Measurements from ENCODE around the gene CMTR1.

CMTR1 gene

GRCh38 chr6:37512400-37513011, 79.5 kb downstream of the CMTR1 start:
- no peak for DNase-seq
- Histone ChIP-seq H3K4me1 (ENCODE audit: control insufficient read depth, insufficient read depth, low read length, poor library complexity, severe bottlenecking) (peaks cover 64% of the 10 kb centered on the region), H3K36me3 (ENCODE audit: control insufficient read depth, insufficient read depth, low read length) (no peaks in the 10 kb centered on the region), H3K27ac (ENCODE audit: insufficient read depth, low read length, poor library complexity, severe bottlenecking) (no peak overlapping the region), H3K4me3 (ENCODE audit: insufficient read depth, low read depth, low read length, poor library complexity, severe bottlenecking) (no peak overlapping the region), H3K27me3 (replicated peaks; ENCODE audit: control insufficient read depth, insufficient read depth, low read length, poor library complexity, severe bottlenecking) (no peaks in the 10 kb centered on the region), H3K9me3 (ENCODE audit: control insufficient read depth, low read length) (no peaks in the 10 kb centered on the region)

DNA sequence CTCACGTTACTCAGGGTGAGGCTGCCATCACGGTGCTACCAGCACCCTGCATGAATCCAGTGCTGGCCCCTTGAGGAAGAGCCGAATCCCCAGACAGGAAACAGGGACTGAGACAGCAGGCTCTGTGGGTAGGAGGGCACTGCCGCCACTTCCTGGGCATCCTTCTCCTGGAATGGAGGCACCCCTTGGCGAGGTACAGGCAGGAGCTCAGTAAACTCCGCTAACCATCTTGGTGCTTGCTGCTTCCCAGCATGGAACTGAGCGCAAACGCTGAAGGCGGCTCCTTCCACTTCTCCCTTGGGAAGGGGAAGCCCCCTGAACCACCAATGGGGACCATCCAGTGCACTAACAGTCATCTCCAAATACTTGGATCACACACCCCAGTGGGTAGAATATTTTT, 80.1 kb downstream of the CMTR1 start:
- Histone ChIP-seq H3K27ac (ENCODE audit: insufficient read depth, low read length, poor library complexity, severe bottlenecking) (peak overlapping the region; percentile 99), H3K4me3 (ENCODE audit: insufficient read depth, low read depth, low read length, poor library complexity, severe bottlenecking) (no peak overlapping the region), H3K36me3 (ENCODE audit: control insufficient read depth, insufficient read depth, low read length) (no peaks in the 10 kb centered on the region), H3K27me3 (replicated peaks; ENCODE audit: control insufficient read depth, insufficient read depth, low read length, poor library complexity, severe bottlenecking) (no peaks in the 10 kb centered on the region), H3K9me3 (ENCODE audit: control insufficient read depth, low read length) (no peaks in the 10 kb centered on the region), H3K4me1 (ENCODE audit: control insufficient read depth, insufficient read depth, low read length, poor library complexity, severe bottlenecking) (peaks cover 68% of the 10 kb centered on the region)
- DNase-seq, result no peak

DNA sequence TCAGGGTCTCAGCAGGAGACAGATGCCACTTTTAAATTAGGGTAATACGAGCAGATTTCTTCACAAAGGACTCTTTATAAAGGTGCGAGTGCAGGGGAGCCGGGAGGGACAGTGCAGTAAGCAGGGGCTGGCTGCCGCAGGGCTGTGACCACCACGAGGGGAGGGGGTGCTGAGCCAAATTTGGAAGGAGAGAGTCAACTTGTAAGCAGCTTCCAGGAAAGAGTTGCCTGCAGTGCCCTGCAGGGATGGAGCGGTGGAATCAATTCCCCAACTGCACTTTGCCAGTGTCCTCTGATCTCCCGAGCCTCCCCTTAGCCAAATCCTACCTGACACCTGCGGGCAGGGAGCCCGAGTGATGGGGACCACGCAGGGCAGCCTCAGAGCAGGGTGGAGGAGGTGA, 80.6 kb downstream of the CMTR1 start:
- Histone ChIP-seq H3K9me3 (ENCODE audit: control insufficient read depth, low read length) (no peaks in the 10 kb centered on the region), H3K4me1 (ENCODE audit: control insufficient read depth, insufficient read depth, low read length, poor library complexity, severe bottlenecking) (peaks cover 68% of the 10 kb centered on the region), H3K4me3 (ENCODE audit: insufficient read depth, low read depth, low read length, poor library complexity, severe bottlenecking) (no peak overlapping the region), H3K27me3 (replicated peaks; ENCODE audit: control insufficient read depth, insufficient read depth, low read length, poor library complexity, severe bottlenecking) (no peaks in the 10 kb centered on the region), H3K27ac (ENCODE audit: insufficient read depth, low read length, poor library complexity, severe bottlenecking) (peak overlapping the region; percentile 99), H3K36me3 (ENCODE audit: control insufficient read depth, insufficient read depth, low read length) (no peaks in the 10 kb centered on the region)
- no peak for DNase-seq

DNA sequence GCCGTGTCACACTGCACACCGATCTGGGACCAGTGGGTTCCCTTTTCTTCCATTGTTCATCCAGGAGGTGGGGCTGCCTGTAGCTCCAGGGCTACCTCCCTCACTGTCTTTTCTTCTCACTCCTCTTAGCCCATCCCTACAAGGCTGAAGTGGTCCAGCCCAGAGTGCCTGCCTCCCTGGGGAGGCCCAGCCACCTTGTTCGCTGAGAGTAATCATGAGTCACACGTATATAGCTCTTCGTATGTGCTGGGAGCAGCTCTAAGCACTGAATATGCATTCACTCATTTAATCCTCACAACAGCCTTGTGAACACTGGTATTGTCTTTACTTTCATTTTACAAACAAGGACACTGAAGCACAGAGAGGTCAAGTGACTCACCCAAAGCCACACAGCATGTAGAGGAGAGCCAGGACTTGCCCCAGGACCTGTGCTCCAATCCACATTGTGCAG, 81.3 kb downstream of the CMTR1 start:
- Histone ChIP-seq H3K36me3 (ENCODE audit: control insufficient read depth, insufficient read depth, low read length) (no peaks in the 10 kb centered on the region), H3K4me3 (ENCODE audit: insufficient read depth, low read depth, low read length, poor library complexity, severe bottlenecking) (peak overlapping the region; percentile 21), H3K27ac (ENCODE audit: insufficient read depth, low read length, poor library complexity, severe bottlenecking) (peak overlapping the region; percentile 99), H3K4me1 (ENCODE audit: control insufficient read depth, insufficient read depth, low read length, poor library complexity, severe bottlenecking) (peaks cover 68% of the 10 kb centered on the region), H3K9me3 (ENCODE audit: control insufficient read depth, low read length) (no peaks in the 10 kb centered on the region), H3K27me3 (replicated peaks; ENCODE audit: control insufficient read depth, insufficient read depth, low read length, poor library complexity, severe bottlenecking) (no peaks in the 10 kb centered on the region)
- DNase-seq, result peak in 1 of 3 donors; percentile 34

GRCh38 chr6:37514837-37515236, 81.8 kb downstream of the CMTR1 start:
- Histone ChIP-seq H3K36me3 (ENCODE audit: control insufficient read depth, insufficient read depth, low read length) (no peaks in the 10 kb centered on the region), H3K27me3 (replicated peaks; ENCODE audit: control insufficient read depth, insufficient read depth, low read length, poor library complexity, severe bottlenecking) (no peaks in the 10 kb centered on the region), H3K9me3 (ENCODE audit: control insufficient read depth, low read length) (no peaks in the 10 kb centered on the region), H3K27ac (ENCODE audit: insufficient read depth, low read length, poor library complexity, severe bottlenecking) (peak overlapping the region; percentile 99), H3K4me3 (ENCODE audit: insufficient read depth, low read depth, low read length, poor library complexity, severe bottlenecking) (peak overlapping the region; percentile 35), H3K4me1 (ENCODE audit: control insufficient read depth, insufficient read depth, low read length, poor library complexity, severe bottlenecking) (peaks cover 67% of the 10 kb centered on the region)
- no peak for DNase-seq

DNA sequence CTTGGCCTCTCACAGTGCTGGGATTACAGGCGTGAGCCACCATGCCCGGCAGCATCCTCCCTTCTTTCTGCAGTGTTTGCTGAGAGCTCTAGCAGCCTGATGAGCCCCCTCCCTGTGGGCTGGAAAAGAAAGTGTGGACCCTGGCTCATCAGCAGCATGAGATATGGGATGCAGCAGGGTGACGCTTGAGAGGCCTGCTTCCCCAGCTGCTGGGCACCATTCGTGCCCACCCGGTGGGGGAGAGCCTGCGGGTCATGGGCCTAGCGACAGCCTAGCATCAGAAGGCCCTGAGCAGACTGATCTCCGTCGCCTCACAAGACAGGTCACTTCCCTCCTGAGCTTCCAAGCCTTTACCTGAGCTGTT, 82.7 kb downstream of the CMTR1 start:
- H3K27ac ChIP-seq (ENCODE audit: insufficient read depth, low read length, poor library complexity, severe bottlenecking), result peak overlapping the region; percentile 99
- H3K27me3 ChIP-seq (replicated peaks; ENCODE audit: control insufficient read depth, insufficient read depth, low read length, poor library complexity, severe bottlenecking), result no peaks in the 10 kb centered on the region
- H3K9me3 ChIP-seq (ENCODE audit: control insufficient read depth, low read length), result no peaks in the 10 kb centered on the region
- H3K4me1 ChIP-seq (ENCODE audit: control insufficient read depth, insufficient read depth, low read length, poor library complexity, severe bottlenecking), result peaks cover 67% of the 10 kb centered on the region
- DNase-seq, result no peak
- H3K36me3 ChIP-seq (ENCODE audit: control insufficient read depth, insufficient read depth, low read length), result no peaks in the 10 kb centered on the region
- peak overlapping the region; percentile 35 for H3K4me3 ChIP-seq (ENCODE audit: insufficient read depth, low read depth, low read length, poor library complexity, severe bottlenecking)

GRCh38 chr6:37516076-37516919, 83.3 kb downstream of the CMTR1 start:
- DNase-seq, result peak; percentile 93 to 95 (median 93)

DNA sequence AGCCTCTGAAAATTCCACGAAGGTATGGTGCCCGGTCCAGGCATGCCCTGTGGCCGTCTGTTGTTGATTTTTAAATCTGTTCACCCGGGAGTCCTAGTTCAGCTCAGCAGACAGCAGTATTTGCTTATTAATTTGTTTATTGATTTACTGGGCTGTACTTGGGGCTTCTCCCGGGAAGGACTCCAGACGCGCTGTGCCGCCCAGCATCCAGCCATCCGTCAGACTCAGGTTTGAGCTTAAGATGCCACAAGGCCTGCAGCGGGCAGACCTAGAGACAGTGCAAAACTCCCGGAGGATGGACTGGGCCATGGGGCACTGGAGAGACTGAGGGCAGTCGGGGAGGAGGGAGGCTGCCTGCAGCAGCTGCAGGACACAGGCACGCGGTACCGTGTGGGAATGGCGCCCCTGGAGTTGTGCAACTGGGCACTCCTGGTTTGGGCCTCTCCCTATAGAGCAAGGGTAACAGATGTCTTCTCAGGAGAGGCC, 83.9 kb downstream of the CMTR1 start:
- Histone ChIP-seq H3K4me3 (ENCODE audit: insufficient read depth, low read depth, low read length, poor library complexity, severe bottlenecking) (peak overlapping the region; percentile 48), H3K9me3 (ENCODE audit: control insufficient read depth, low read length) (no peaks in the 10 kb centered on the region), H3K27me3 (replicated peaks; ENCODE audit: control insufficient read depth, insufficient read depth, low read length, poor library complexity, severe bottlenecking) (no peaks in the 10 kb centered on the region), H3K4me1 (ENCODE audit: control insufficient read depth, insufficient read depth, low read length, poor library complexity, severe bottlenecking) (peaks cover 72% of the 10 kb centered on the region), H3K36me3 (ENCODE audit: control insufficient read depth, insufficient read depth, low read length) (no peaks in the 10 kb centered on the region), H3K27ac (ENCODE audit: insufficient read depth, low read length, poor library complexity, severe bottlenecking) (peak overlapping the region; percentile 99)
- no peak for DNase-seq

More at GRCh38 chr6:37516076-37516919, 83.3 kb downstream of the CMTR1 start:
- Histone ChIP-seq H3K4me3 (ENCODE audit: insufficient read depth, low read depth, low read length, poor library complexity, severe bottlenecking) (peak overlapping the region; percentile 48), H3K36me3 (ENCODE audit: control insufficient read depth, insufficient read depth, low read length) (no peaks in the 10 kb centered on the region), H3K27ac (ENCODE audit: insufficient read depth, low read length, poor library complexity, severe bottlenecking) (peak overlapping the region; percentile 99), H3K9me3 (ENCODE audit: control insufficient read depth, low read length) (no peaks in the 10 kb centered on the region), H3K27me3 (replicated peaks; ENCODE audit: control insufficient read depth, insufficient read depth, low read length, poor library complexity, severe bottlenecking) (no peaks in the 10 kb centered on the region), H3K4me1 (ENCODE audit: control insufficient read depth, insufficient read depth, low read length, poor library complexity, severe bottlenecking) (peaks cover 67% of the 10 kb centered on the region)

DNA sequence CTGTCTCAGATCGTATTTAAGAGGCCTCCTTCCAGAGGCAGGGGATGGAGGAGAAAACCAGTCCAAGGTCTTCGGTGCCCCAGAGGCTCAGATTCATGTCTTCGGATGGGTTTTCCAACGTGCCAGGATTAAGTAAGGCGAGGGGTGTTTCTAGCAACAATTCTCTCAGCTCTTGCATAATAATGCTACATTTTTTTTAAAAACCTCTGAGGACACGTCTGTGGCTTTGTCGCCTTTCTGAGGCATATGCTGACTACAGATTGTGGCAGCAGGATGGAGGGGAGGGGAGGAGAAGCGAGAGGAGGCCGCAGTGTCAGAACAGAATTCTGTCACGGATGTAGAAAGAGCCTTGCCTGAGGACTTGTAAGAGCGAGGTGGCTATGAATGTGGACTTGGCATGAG, 84.4 kb downstream of the CMTR1 start:
- no peaks in the 10 kb centered on the region for H3K9me3 ChIP-seq (ENCODE audit: control insufficient read depth, low read length)
- peak; percentile 66 to 76 (median 74) for DNase-seq
- no peaks in the 10 kb centered on the region for H3K36me3 ChIP-seq (ENCODE audit: control insufficient read depth, insufficient read depth, low read length)
- peak overlapping the region; percentile 99 for H3K27ac ChIP-seq (ENCODE audit: insufficient read depth, low read length, poor library complexity, severe bottlenecking)
- no peaks in the 10 kb centered on the region for H3K27me3 ChIP-seq (replicated peaks; ENCODE audit: control insufficient read depth, insufficient read depth, low read length, poor library complexity, severe bottlenecking)
- H3K4me3 ChIP-seq (ENCODE audit: insufficient read depth, low read depth, low read length, poor library complexity, severe bottlenecking), result peak overlapping the region; percentile 48
- H3K4me1 ChIP-seq (ENCODE audit: control insufficient read depth, insufficient read depth, low read length, poor library complexity, severe bottlenecking), result peaks cover 71% of the 10 kb centered on the region

DNA sequence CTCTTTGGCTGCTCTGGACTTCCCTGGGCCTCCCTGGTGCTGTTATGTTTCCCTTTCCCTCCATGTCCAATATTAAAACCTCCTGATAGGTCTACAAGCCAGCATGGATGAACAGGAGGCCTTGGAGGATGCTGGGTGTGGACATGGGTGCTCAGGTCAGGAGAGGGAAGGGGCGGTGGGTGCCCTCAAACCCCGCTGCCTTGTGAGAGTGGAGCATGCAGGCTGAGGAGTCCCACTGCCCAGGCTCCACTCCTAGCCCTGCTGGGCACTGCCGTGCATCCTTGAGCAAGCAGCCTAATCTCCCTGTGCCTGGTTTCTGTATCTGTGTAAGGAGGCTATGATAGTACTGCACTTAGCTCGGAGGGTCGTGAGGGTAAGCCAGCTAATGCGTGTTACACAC, 85.1 kb downstream of the CMTR1 start:
- H3K27me3 ChIP-seq (replicated peaks; ENCODE audit: control insufficient read depth, insufficient read depth, low read length, poor library complexity, severe bottlenecking), result no peaks in the 10 kb centered on the region
- peaks cover 64% of the 10 kb centered on the region for H3K4me1 ChIP-seq (ENCODE audit: control insufficient read depth, insufficient read depth, low read length, poor library complexity, severe bottlenecking)
- H3K36me3 ChIP-seq (ENCODE audit: control insufficient read depth, insufficient read depth, low read length), result no peaks in the 10 kb centered on the region
- DNase-seq, result no peak
- no peaks in the 10 kb centered on the region for H3K9me3 ChIP-seq (ENCODE audit: control insufficient read depth, low read length)
- H3K4me3 ChIP-seq (ENCODE audit: insufficient read depth, low read depth, low read length, poor library complexity, severe bottlenecking), result peak overlapping the region; percentile 48
- H3K27ac ChIP-seq (ENCODE audit: insufficient read depth, low read length, poor library complexity, severe bottlenecking), result peak overlapping the region; percentile 99

Data from effector memory CD4-positive, alpha-beta T cell (primary cell).